GM23338 (cell line): ENCODE measurements around the gene ASB1. TPM values are rescaled to one million over a fixed set of nuclear protein-coding genes. Genes with fewer than 3 reads are reported as not detected.

ENCODE experiments used
- ATAC-seq: fragments of 200-7000 bp; cut with Tn5 transposase; 3 replicates; pipeline ENCODE4 v1.9.1; 2020
- DNase-seq: peaks from one replicate; pipeline ENCODE4 v3.0.0-alpha.2; 2015; ENCODE audit warnings: low spot score
- H2AFZ ChIP-seq: fragments of 200-600 bp; sonication (generic); 2 replicates; pipeline ENCODE4 v1.8.0; 2016; ENCODE audit warnings: antibody characterized with exemption, mild to moderate bottlenecking, moderate library complexity
- H3F3A ChIP-seq: fragments of 200-600 bp; sonication (generic); replicated peaks from 2 replicates; pipeline ENCODE4 v1.8.0; 2017; ENCODE audit warnings: antibody characterized with exemption, mixed run types, low read depth
- H3K27ac ChIP-seq: fragments of 200-600 bp; sonication (generic); 2 replicates; pipeline ENCODE4 v1.6.1; 2016; ENCODE audit warnings: low read depth
- H3K27me3 ChIP-seq: fragments of 200-600 bp; sonication (generic); 2 replicates; pipeline ENCODE4 v1.8.0; 2016; ENCODE audit warnings: mild to moderate bottlenecking, mixed run types, moderate library complexity; ENCODE audit not compliant: insufficient read depth
- H3K36me3 ChIP-seq: fragments of 200-600 bp; sonication (generic); 2 replicates; pipeline ENCODE4 v1.8.0; 2016; ENCODE audit warnings: mild to moderate bottlenecking; ENCODE audit not compliant: insufficient read depth
- H3K4me1 ChIP-seq: fragments of 200-600 bp; sonication (generic); 2 replicates; pipeline ENCODE4 v1.8.0; 2016; ENCODE audit warnings: mild to moderate bottlenecking, moderate library complexity; ENCODE audit not compliant: insufficient read depth
- H3K4me2 ChIP-seq: fragments of 200-600 bp; sonication (generic); 2 replicates; pipeline ENCODE4 v1.7.1; 2017; ENCODE audit warnings: mixed run types
- H3K4me3 ChIP-seq: fragments of 200-600 bp; sonication (generic); 2 replicates; pipeline ENCODE4 v1.6.1; 2016; ENCODE audit warnings: mixed run types
- H3K79me2 ChIP-seq: fragments of 200-600 bp; sonication (generic); replicated peaks from 2 replicates; pipeline ENCODE4 v1.8.0; 2017; ENCODE audit warnings: mild to moderate bottlenecking; ENCODE audit not compliant: insufficient read depth
- H3K9me2 ChIP-seq: fragments of 200-600 bp; sonication (generic); 2 replicates; pipeline ENCODE4 v1.8.0; 2017; ENCODE audit not compliant: insufficient read depth
- H4K20me1 ChIP-seq: fragments of 200-600 bp; sonication (generic); replicated peaks from 2 replicates; pipeline ENCODE4 v1.8.0; 2017; ENCODE audit warnings: mild to moderate bottlenecking; ENCODE audit not compliant: insufficient read depth
- H3K27ac Mint-ChIP-seq: 2 replicates; pipeline ENCODE4 v1.8.0; 2020; ENCODE audit warnings: inconsistent platforms, mild to moderate bottlenecking, moderate library complexity, mixed read lengths
- H3K27me3 Mint-ChIP-seq: 3 replicates; pipeline ENCODE4 v1.8.0; 2022; ENCODE audit warnings: low read depth, mild to moderate bottlenecking, moderate library complexity, mixed read lengths, inconsistent platforms; ENCODE audit not compliant: insufficient read depth, poor library complexity
- H3K36me3 Mint-ChIP-seq: 3 replicates; pipeline ENCODE4 v1.8.0; 2021; ENCODE audit warnings: low read depth, mild to moderate bottlenecking, inconsistent platforms, moderate library complexity, mixed read lengths
- H3K4me1 Mint-ChIP-seq: 3 replicates; pipeline ENCODE4 v1.8.0; 2020; ENCODE audit warnings: mild to moderate bottlenecking, inconsistent platforms, mixed read lengths
- H3K4me3 Mint-ChIP-seq: 3 replicates; pipeline ENCODE4 v1.8.0; 2021; ENCODE audit warnings: moderate library complexity, mild to moderate bottlenecking, inconsistent platforms, mixed read lengths
- H3K9me3 Mint-ChIP-seq: 3 replicates; pipeline ENCODE4 v1.8.0; 2020; ENCODE audit warnings: moderate library complexity, mild to moderate bottlenecking, inconsistent platforms, mixed read lengths
- CREB1 ChIP-seq: fragments of 250-450 bp; sonication (Bioruptor Pico); IDR thresholded peaks from 2 replicates; pipeline ENCODE4 v1.5.0; 2020; ENCODE audit warnings: low read depth, mild to moderate bottlenecking, moderate library complexity
- EZH2 ChIP-seq: fragments of 200-600 bp; sonication (generic); IDR thresholded peaks from one replicate; pipeline ENCODE4 v1.8.0; 2017; ENCODE audit warnings: antibody characterized with exemption, mild to moderate bottlenecking, low read depth; ENCODE audit not compliant: unreplicated experiment
- EZH2phosphoT487 ChIP-seq: fragments of 200-600 bp; sonication (generic); IDR thresholded peaks from one replicate; pipeline ENCODE4 v1.8.1; 2018; ENCODE audit warnings: antibody characterized with exemption; ENCODE audit not compliant: unreplicated experiment
- JUNB ChIP-seq: IDR thresholded peaks from one replicate; pipeline ENCODE4 v1.6.1; 2016; ENCODE audit warnings: antibody characterized with exemption; ENCODE audit not compliant: unreplicated experiment
- NANOG ChIP-seq: IDR thresholded peaks from 2 replicates; pipeline ENCODE4 v1.6.1; 2016; ENCODE audit warnings: antibody characterized with exemption, borderline replicate concordance
- POLR2AphosphoS5 ChIP-seq: IDR thresholded peaks from 2 replicates; pipeline ENCODE4 v1.6.1; 2016; ENCODE audit warnings: antibody characterized with exemption, low read depth
- STAT1 ChIP-seq: IDR thresholded peaks from one replicate; pipeline ENCODE4 v1.6.1; 2016; ENCODE audit warnings: antibody characterized with exemption; ENCODE audit not compliant: unreplicated experiment
- ZNF114 ChIP-seq: fragments of 250-450 bp; sonication (Bioruptor Pico); IDR thresholded peaks from 2 replicates; pipeline ENCODE4 v1.5.0; 2020; ENCODE audit warnings: mild to moderate bottlenecking, moderate library complexity
- ZNF331 ChIP-seq: fragments of 250-450 bp; sonication (Bioruptor Pico); IDR thresholded peaks from 2 replicates; pipeline ENCODE4 v1.5.0; 2020; ENCODE audit warnings: low read depth, mild to moderate bottlenecking, moderate library complexity
- polyA plus RNA-seq: library from polyadenylated mRNA; unstranded; fragments of >200 nt; fragmentation: Nextera tagmentation; extraction: Ambion mirVana; gene quantifications from 2 replicates; pipeline ENCODE4 v1.2.1, GENCODE V29; 2016
- total RNA-seq: library from RNA; depleted of rRNA; stranded (reverse); fragments of >200 nt; shearing (Covaris generic); gene quantifications from 2 replicates; pipeline ENCODE4 v1.2.3, GENCODE V29; 2014
- TF ChIP-seq, protein P1 (sequence below): fragments of 250-450 bp; sonication (Bioruptor Pico); IDR thresholded peaks from 2 replicates; pipeline ENCODE4 v1.5.0; 2020; ENCODE audit warnings: mild to moderate bottlenecking, moderate library complexity
- TF ChIP-seq, protein P2 (sequence below), 2 experiments: fragments of 200-600 bp in 1 of 2; sonication (generic) in 1 of 2; conservative IDR thresholded peaks; 2 replicates each; pipeline versions ENCODE4 v1.5.1 to v1.6.1; 2016 to 2017; ENCODE audit warnings: antibody characterized with exemption in 2 of 2, low read depth in 2 of 2, mild to moderate bottlenecking in 2 of 2, moderate library complexity in 1 of 2
- TF ChIP-seq, protein P3 (sequence below): IDR thresholded peaks from one replicate; pipeline ENCODE4 v1.6.1; 2018; ENCODE audit warnings: antibody characterized with exemption; ENCODE audit not compliant: unreplicated experiment

Gene ASB1
- total and polyA plus RNA-seq, 2 experiments from 2014 or later: 21.5 to 23.9 TPM

DNA sequence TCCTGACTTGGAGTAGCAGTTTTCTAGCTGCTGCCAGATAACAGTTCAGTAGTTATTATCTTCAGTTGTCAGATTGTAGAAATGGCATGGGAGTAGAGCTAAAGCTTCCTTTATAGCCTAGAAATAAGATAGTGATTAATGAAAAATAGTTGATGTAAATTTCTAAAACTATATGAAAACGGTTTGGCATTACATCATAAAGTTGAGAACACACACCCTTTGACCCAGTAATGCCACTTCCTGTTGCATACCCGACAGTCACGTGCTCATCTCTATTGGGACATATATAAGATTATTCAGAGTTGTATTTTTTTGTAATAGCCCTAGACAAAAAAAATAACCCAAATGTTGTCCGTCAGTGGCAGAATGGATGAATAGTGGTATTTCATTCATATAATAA is 39.4 kb upstream of the ASB1 start:
- peaks cover 6% of the 10 kb centered on the region for H3K27me3 Mint-ChIP-seq
- H3K4me2 ChIP-seq: no peak overlapping the region
- no peaks in the 10 kb centered on the region for H3K79me2 ChIP-seq
- no peaks in the 10 kb centered on the region for H4K20me1 ChIP-seq
- no peak overlapping the region for H3K4me3 Mint-ChIP-seq
- no peak overlapping the region for H2AFZ ChIP-seq
- peaks cover 8% of the 10 kb centered on the region for H3K9me3 Mint-ChIP-seq
- no peaks in the 10 kb centered on the region for H3K9me2 ChIP-seq
- ATAC-seq: no peak
- H3K27ac Mint-ChIP-seq: no peak overlapping the region
- H3K36me3 ChIP-seq: no peaks in the 10 kb centered on the region
- H3F3A ChIP-seq: no peaks in the 10 kb centered on the region
- TF ChIP-seq, protein P1, sequence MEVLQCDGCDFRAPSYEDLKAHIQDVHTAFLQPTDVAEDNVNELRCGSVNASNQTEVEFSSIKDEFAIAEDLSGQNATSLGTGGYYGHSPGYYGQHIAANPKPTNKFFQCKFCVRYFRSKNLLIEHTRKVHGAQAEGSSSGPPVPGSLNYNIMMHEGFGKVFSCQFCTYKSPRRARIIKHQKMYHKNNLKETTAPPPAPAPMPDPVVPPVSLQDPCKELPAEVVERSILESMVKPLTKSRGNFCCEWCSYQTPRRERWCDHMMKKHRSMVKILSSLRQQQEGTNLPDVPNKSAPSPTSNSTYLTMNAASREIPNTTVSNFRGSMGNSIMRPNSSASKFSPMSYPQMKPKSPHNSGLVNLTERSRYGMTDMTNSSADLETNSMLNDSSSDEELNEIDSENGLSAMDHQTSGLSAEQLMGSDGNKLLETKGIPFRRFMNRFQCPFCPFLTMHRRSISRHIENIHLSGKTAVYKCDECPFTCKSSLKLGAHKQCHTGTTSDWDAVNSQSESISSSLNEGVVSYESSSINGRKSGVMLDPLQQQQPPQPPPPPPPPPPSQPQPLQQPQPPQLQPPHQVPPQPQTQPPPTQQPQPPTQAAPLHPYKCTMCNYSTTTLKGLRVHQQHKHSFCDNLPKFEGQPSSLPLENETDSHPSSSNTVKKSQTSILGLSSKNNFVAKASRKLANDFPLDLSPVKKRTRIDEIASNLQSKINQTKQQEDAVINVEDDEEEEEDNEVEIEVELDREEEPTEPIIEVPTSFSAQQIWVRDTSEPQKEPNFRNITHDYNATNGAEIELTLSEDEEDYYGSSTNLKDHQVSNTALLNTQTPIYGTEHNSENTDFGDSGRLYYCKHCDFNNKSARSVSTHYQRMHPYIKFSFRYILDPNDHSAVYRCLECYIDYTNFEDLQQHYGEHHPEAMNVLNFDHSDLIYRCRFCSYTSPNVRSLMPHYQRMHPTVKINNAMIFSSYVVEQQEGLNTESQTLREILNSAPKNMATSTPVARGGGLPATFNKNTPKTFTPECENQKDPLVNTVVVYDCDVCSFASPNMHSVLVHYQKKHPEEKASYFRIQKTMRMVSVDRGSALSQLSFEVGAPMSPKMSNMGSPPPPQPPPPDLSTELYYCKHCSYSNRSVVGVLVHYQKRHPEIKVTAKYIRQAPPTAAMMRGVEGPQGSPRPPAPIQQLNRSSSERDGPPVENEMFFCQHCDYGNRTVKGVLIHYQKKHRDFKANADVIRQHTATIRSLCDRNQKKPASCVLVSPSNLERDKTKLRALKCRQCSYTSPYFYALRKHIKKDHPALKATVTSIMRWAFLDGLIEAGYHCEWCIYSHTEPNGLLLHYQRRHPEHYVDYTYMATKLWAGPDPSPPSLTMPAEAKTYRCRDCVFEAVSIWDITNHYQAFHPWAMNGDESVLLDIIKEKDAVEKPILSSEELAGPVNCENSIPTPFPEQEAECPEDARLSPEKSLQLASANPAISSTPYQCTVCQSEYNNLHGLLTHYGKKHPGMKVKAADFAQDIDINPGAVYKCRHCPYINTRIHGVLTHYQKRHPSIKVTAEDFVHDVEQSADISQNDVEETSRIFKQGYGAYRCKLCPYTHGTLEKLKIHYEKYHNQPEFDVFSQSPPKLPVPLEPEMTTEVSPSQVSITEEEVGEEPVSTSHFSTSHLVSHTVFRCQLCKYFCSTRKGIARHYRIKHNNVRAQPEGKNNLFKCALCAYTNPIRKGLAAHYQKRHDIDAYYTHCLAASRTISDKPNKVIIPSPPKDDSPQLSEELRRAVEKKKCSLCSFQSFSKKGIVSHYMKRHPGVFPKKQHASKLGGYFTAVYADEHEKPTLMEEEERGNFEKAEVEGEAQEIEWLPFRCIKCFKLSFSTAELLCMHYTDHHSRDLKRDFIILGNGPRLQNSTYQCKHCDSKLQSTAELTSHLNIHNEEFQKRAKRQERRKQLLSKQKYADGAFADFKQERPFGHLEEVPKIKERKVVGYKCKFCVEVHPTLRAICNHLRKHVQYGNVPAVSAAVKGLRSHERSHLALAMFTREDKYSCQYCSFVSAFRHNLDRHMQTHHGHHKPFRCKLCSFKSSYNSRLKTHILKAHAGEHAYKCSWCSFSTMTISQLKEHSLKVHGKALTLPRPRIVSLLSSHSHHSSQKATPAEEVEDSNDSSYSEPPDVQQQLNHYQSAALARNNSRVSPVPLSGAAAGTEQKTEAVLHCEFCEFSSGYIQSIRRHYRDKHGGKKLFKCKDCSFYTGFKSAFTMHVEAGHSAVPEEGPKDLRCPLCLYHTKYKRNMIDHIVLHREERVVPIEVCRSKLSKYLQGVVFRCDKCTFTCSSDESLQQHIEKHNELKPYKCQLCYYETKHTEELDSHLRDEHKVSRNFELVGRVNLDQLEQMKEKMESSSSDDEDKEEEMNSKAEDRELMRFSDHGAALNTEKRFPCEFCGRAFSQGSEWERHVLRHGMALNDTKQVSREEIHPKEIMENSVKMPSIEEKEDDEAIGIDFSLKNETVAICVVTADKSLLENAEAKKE (CRISPR knock-in tag): no peak
- TF ChIP-seq EZH2phosphoT487 (no peak), STAT1 (no peak), CREB1 (CRISPR knock-in tag) (no peak), JUNB (no peak), NANOG (no peak), EZH2 (no peak), POLR2AphosphoS5 (no peak), ZNF114 (CRISPR knock-in tag) (no peak), ZNF331 (CRISPR knock-in tag) (no peak)
- TF ChIP-seq, protein P2, sequence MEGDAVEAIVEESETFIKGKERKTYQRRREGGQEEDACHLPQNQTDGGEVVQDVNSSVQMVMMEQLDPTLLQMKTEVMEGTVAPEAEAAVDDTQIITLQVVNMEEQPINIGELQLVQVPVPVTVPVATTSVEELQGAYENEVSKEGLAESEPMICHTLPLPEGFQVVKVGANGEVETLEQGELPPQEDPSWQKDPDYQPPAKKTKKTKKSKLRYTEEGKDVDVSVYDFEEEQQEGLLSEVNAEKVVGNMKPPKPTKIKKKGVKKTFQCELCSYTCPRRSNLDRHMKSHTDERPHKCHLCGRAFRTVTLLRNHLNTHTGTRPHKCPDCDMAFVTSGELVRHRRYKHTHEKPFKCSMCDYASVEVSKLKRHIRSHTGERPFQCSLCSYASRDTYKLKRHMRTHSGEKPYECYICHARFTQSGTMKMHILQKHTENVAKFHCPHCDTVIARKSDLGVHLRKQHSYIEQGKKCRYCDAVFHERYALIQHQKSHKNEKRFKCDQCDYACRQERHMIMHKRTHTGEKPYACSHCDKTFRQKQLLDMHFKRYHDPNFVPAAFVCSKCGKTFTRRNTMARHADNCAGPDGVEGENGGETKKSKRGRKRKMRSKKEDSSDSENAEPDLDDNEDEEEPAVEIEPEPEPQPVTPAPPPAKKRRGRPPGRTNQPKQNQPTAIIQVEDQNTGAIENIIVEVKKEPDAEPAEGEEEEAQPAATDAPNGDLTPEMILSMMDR (conservative IDR thresholded peaks at IDR 0.05; ENCODE audit: low read depth in 2 of 2): no peak
- TF ChIP-seq, protein P3, sequence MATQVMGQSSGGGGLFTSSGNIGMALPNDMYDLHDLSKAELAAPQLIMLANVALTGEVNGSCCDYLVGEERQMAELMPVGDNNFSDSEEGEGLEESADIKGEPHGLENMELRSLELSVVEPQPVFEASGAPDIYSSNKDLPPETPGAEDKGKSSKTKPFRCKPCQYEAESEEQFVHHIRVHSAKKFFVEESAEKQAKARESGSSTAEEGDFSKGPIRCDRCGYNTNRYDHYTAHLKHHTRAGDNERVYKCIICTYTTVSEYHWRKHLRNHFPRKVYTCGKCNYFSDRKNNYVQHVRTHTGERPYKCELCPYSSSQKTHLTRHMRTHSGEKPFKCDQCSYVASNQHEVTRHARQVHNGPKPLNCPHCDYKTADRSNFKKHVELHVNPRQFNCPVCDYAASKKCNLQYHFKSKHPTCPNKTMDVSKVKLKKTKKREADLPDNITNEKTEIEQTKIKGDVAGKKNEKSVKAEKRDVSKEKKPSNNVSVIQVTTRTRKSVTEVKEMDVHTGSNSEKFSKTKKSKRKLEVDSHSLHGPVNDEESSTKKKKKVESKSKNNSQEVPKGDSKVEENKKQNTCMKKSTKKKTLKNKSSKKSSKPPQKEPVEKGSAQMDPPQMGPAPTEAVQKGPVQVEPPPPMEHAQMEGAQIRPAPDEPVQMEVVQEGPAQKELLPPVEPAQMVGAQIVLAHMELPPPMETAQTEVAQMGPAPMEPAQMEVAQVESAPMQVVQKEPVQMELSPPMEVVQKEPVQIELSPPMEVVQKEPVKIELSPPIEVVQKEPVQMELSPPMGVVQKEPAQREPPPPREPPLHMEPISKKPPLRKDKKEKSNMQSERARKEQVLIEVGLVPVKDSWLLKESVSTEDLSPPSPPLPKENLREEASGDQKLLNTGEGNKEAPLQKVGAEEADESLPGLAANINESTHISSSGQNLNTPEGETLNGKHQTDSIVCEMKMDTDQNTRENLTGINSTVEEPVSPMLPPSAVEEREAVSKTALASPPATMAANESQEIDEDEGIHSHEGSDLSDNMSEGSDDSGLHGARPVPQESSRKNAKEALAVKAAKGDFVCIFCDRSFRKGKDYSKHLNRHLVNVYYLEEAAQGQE: no peak
- H3K4me1 Mint-ChIP-seq: no peaks in the 10 kb centered on the region
- no peaks in the 10 kb centered on the region for H3K4me1 ChIP-seq
- no peak overlapping the region for H3K27ac ChIP-seq
- H3K4me3 ChIP-seq: no peak overlapping the region
- DNase-seq: no peak
- peaks cover 8% of the 10 kb centered on the region for H3K36me3 Mint-ChIP-seq
- no peaks in the 10 kb centered on the region for H3K27me3 ChIP-seq
